K562 (cell line): ENCODE data around the gene CRYAB. TPM values are rescaled to one million over a fixed set of nuclear protein-coding genes. Genes with fewer than 3 reads are reported as not detected.

ENCODE experiments used
- ATAC-seq: fragments of 200-7000 bp; cut with Tn5 transposase; 3 replicates; pipeline ENCODE4 v1.9.1; 2020; ENCODE audit warnings: moderate library complexity
- BruUV-seq: library from RNA; stranded (reverse); fragments of 400-500 nt; replicated peaks from 2 replicates; lab custom pipeline; 2021; lab: Mats Ljungman, UMichigan
- CTCF ChIA-PET: fragments of 300-600 bp; formaldehyde crosslinking; extraction: SDS; loops from one replicate; lab custom pipeline; 2021; ENCODE audit warnings: low intra/inter-chr PET ratio; lab: Yijun Ruan, JAX
- POLR2A ChIA-PET: fragments of 300-600, 350-650 bp; sonication (Branson Sonifier 250); formaldehyde crosslinking; extraction: SDS; loops from one replicate; lab custom pipeline; 2021; ENCODE audit warnings: antibody characterized with exemption, inconsistent platforms; lab: Yijun Ruan, JAX
- DNase-seq, 4 experiments: peaks; one replicate each; pipeline versions ENCODE4 v3.0.0 to v3.0.0-alpha.2; 2011 to 2018; ENCODE audit warnings: low spot score in 3 of 4, mixed read lengths in 3 of 4; ENCODE audit errors: extremely low read depth in 1 of 4
- FAIRE-seq: peaks from 2 replicates; lab custom pipeline; 2011; peaks lifted over from hg19 to GRCh38; lab: Jason Lieb, UNC
- H2AFZ ChIP-seq: 2 replicates; pipeline ENCODE4 v1.6.0; 2011; ENCODE audit warnings: low read depth, low read length, control low read depth, inconsistent platforms
- H3K27ac ChIP-seq: fragments of 200-600 bp; 3 replicates; pipeline ENCODE4 v1.8.0; 2011; ENCODE audit warnings: low read depth, mild to moderate bottlenecking, control low read depth, inconsistent platforms, low read length, moderate library complexity, mixed read lengths; ENCODE audit errors: extremely low read depth
- H3K27me3 ChIP-seq, 2 experiments: fragments of 300-600 bp in 1 of 2; 2 replicates in 1 of 2; 3 replicates in 1 of 2; pipeline versions ENCODE4 v1.6.0 to v1.8.0; 2011; ENCODE audit warnings: inconsistent platforms in 2 of 2, low read length in 2 of 2, mild to moderate bottlenecking in 1 of 2, mixed read lengths in 1 of 2, moderate library complexity in 1 of 2; ENCODE audit not compliant: control insufficient read depth in 2 of 2, insufficient read depth in 2 of 2
- H3K36me3 ChIP-seq: fragments of 300-600 bp; 3 replicates; pipeline ENCODE4 v1.8.0; 2011; ENCODE audit warnings: mild to moderate bottlenecking, low read length, inconsistent platforms; ENCODE audit not compliant: control insufficient read depth, insufficient read depth
- H3K4me1 ChIP-seq, 2 experiments: fragments of 200-600 bp in 1 of 2; replicated peaks in 1 of 2; 2 replicates in 1 of 2; 3 replicates in 1 of 2; pipeline versions ENCODE4 v1.5.1 to v1.8.0; 2011; ENCODE audit warnings: inconsistent platforms in 2 of 2, low read length in 2 of 2, mild to moderate bottlenecking in 1 of 2, mixed read lengths in 1 of 2, moderate library complexity in 1 of 2; ENCODE audit not compliant: control insufficient read depth in 2 of 2, insufficient read depth in 2 of 2
- H3K4me2 ChIP-seq: 2 replicates; pipeline ENCODE4 v1.6.1; 2011; ENCODE audit warnings: low read length, control low read depth, inconsistent platforms, mixed read lengths; ENCODE audit not compliant: insufficient read depth
- H3K4me3 ChIP-seq: fragments of 200-600 bp; sonication (generic), shearing (Covaris generic); 2 replicates; pipeline ENCODE4 v1.5.1; 2016; ENCODE audit warnings: control low read depth, inconsistent platforms
- H3K79me2 ChIP-seq: fragments of 200-600 bp; 3 replicates; pipeline ENCODE4 v1.8.0; 2011; ENCODE audit warnings: low read length, inconsistent platforms; ENCODE audit not compliant: control insufficient read depth, insufficient read depth
- H3K9ac ChIP-seq, 2 experiments: 2 replicates each; pipeline versions ENCODE4 v1.6.0 to v1.6.1; 2011; ENCODE audit warnings: low read depth in 2 of 2, low read length in 2 of 2, control low read depth in 1 of 2, inconsistent platforms in 1 of 2, mild to moderate bottlenecking in 1 of 2, mixed read lengths in 1 of 2; ENCODE audit not compliant: insufficient read depth in 1 of 2
- H3K9me1 ChIP-seq: one replicate; pipeline ENCODE4 v1.6.0; 2011; ENCODE audit warnings: inconsistent platforms, mild to moderate bottlenecking, low read length, moderate library complexity; ENCODE audit not compliant: control insufficient read depth, insufficient read depth
- H3K9me3 ChIP-seq: replicated peaks from 2 replicates; pipeline ENCODE4 v1.5.1; 2011; ENCODE audit warnings: low read depth, low read length, inconsistent platforms; ENCODE audit not compliant: control insufficient read depth, insufficient read depth
- H4K20me1 ChIP-seq: replicated peaks from 2 replicates; pipeline ENCODE4 v1.6.1; 2011; ENCODE audit warnings: low read length, inconsistent platforms, mixed read lengths; ENCODE audit not compliant: control insufficient read depth, insufficient read depth
- ARHGAP35 ChIP-seq: fragments of 450-650 bp; IDR thresholded peaks from 2 replicates; pipeline ENCODE4 v1.6.1; 2018; ENCODE audit not compliant: partially characterized antibody
- ATF6 ChIP-seq: sonication (generic); formaldehyde crosslinking; IDR thresholded peaks from 2 replicates; pipeline ENCODE4 v1.4.0; 2020; ENCODE audit warnings: mild to moderate bottlenecking, missing genetic modification reagents
- BRCA1 ChIP-seq, 2 experiments: fragments of 450-650 bp in 1 of 2; sonication (generic) in 1 of 2; formaldehyde crosslinking in 1 of 2; IDR thresholded peaks; 2 replicates each; pipeline versions ENCODE4 v1.5.0 to v1.6.1; 2017 to 2020; ENCODE audit warnings: mild to moderate bottlenecking in 1 of 2, missing genetic modification reagents in 1 of 2
- HDAC2 ChIP-seq: fragments of 450-650 bp; IDR thresholded peaks from 2 replicates; pipeline ENCODE4 v1.6.1; 2016; ENCODE audit warnings: mild to moderate bottlenecking
- HMBOX1 ChIP-seq: sonication (generic); IDR thresholded peaks from 2 replicates; pipeline ENCODE4 v1.6.1; 2016
- JUND ChIP-seq, 2 experiments: IDR thresholded peaks; 2 replicates in 1 of 2; 3 replicates in 1 of 2; pipeline ENCODE4 v1.6.1; 2011; ENCODE audit warnings: borderline replicate concordance in 2 of 2, low read depth in 2 of 2, low read length in 2 of 2, improper control_type of control experiment in 1 of 2, missing biosample characterization in 1 of 2, missing genetic modification characterization in 1 of 2, missing genetic modification reagents in 1 of 2
- MTF1 ChIP-seq: fragments of 250-450 bp; sonication (Bioruptor Pico); IDR thresholded peaks from 2 replicates; pipeline ENCODE4 v1.9.0; 2021; ENCODE audit warnings: moderate library complexity, mild to moderate bottlenecking, inconsistent platforms, borderline replicate concordance
- PHTF2 ChIP-seq: fragments of 250-450 bp; sonication (Bioruptor Pico); IDR thresholded peaks from 2 replicates; pipeline ENCODE4 v1.5.0; 2021; ENCODE audit warnings: mild to moderate bottlenecking
- PPARD ChIP-seq: fragments of 250-450 bp; sonication (Bioruptor Pico); IDR thresholded peaks from 2 replicates; pipeline ENCODE4 v1.8.0; 2022; ENCODE audit warnings: inconsistent platforms, mild to moderate bottlenecking, moderate library complexity
- PRPF4 ChIP-seq: fragments of 200-400 bp; formaldehyde crosslinking; IDR thresholded peaks from one replicate; pipeline ENCODE4 v1.6.1; 2017; ENCODE audit warnings: low read length, low read depth, mild to moderate bottlenecking; ENCODE audit not compliant: insufficient read depth, poor library complexity, severe bottlenecking
- SREBF1 ChIP-seq: fragments of 150-350 bp; IDR thresholded peaks from 2 replicates; pipeline ENCODE4 v1.6.1; 2014; ENCODE audit warnings: antibody characterized with exemption, low read depth, low read length, borderline replicate concordance
- TRIM28 ChIP-seq: fragments of 450-650 bp; IDR thresholded peaks from 2 replicates; pipeline ENCODE4 v1.6.1; 2017
- XRCC3 ChIP-seq: fragments of 450-650 bp; IDR thresholded peaks from 2 replicates; pipeline ENCODE4 v1.6.1; 2017; ENCODE audit warnings: mild to moderate bottlenecking, moderate library complexity
- XRCC4 ChIP-seq: IDR thresholded peaks from one replicate; pipeline ENCODE4 v1.6.1; 2011; ENCODE audit not compliant: insufficient read depth, insufficient read length; ENCODE audit errors: extremely low read depth
- ZBTB9 ChIP-seq: fragments of 450-650 bp; formaldehyde crosslinking; IDR thresholded peaks from 2 replicates; pipeline ENCODE4 v1.4.0; 2020; ENCODE audit warnings: mild to moderate bottlenecking, moderate library complexity
- ZNF324 ChIP-seq: fragments of 250-450 bp; sonication (Bioruptor Pico); IDR thresholded peaks from 2 replicates; pipeline ENCODE4 v1.4.0; 2020; ENCODE audit warnings: mild to moderate bottlenecking
- ZNF695 ChIP-seq: fragments of 450-650 bp; formaldehyde crosslinking; IDR thresholded peaks from 2 replicates; pipeline ENCODE4 v1.4.0; 2020; ENCODE audit warnings: mild to moderate bottlenecking, moderate library complexity
- ZNF79 ChIP-seq: fragments of 250-450 bp; sonication (Bioruptor Pico); IDR thresholded peaks from 2 replicates; pipeline ENCODE4 v1.4.0; 2020; ENCODE audit warnings: low read depth, mild to moderate bottlenecking, moderate library complexity
- WGBS: fragments of 100-300 bp; shearing (Covaris generic); methylation state at CpG from one replicate; pipeline ENCODE4 v1.1.6; 2016; ENCODE audit warnings: low coverage, mixed read lengths; ENCODE audit not compliant: insufficient coverage; ENCODE audit errors: missing lambda C conversion rate; 5-methylcytosine and 5-hydroxymethylcytosine counted together
- in situ Hi-C: fragments of 300-500 bp; cut with MboI; formaldehyde crosslinking; loops from 4 replicates; pipeline ENCODE4 v1.15.0; 2018; ENCODE audit warnings: inconsistent platforms, mixed read lengths
- intact Hi-C: fragments of 100-400 bp; cut with micrococcal nuclease; formaldehyde crosslinking; loops from 2 replicates; pipeline ENCODE4 v1.14.2; 2022
- polyA plus RNA-seq, 8 experiments: library from polyadenylated mRNA; depleted of rRNA in 4 of 8; stranded (reverse) in 5 of 8; unstranded in 3 of 8; fragments of >200 nt; fragmentation: Nextera tagmentation in 2 of 8; fragmentation: Illumina TruSeq in 1 of 8; extraction: Ambion mirVana in 2 of 8; extraction: Trizol in 1 of 8; gene quantifications; 2 replicates each; pipeline versions ENCODE4 v1.2.1 to v1.2.3, GENCODE V29; 2011 to 2014; ENCODE audit warnings: inconsistent platforms in 1 of 8, missing spikeins in 1 of 8
- total RNA-seq, 7 experiments: library from RNA; depleted of rRNA in 6 of 7; stranded (reverse); fragments of >200 nt in 6 of 7; fragmentation: Illumina TruSeq in 2 of 7; extraction: Trizol in 2 of 7; gene quantifications; 2 replicates each; pipeline versions ENCODE4 v1.2.1 to v1.2.3, GENCODE V29; 2011 to 2021; ENCODE audit warnings: low replicate concordance in 1 of 7

Gene CRYAB
- total and polyA plus RNA-seq, 9 of the 15 experiments (the other 6 are each of a cell fraction or from before 2014, with no cell fraction given) = 0.83 to 7.5 (median 3.6) TPM

- TF ChIP-seq ZNF695 = no peak
- TF ChIP-seq PRPF4 = no peak
- no peak for TF ChIP-seq XRCC3
- 0 out of 2 replicates have a peak, but pooled peaks have one; percentile 46 for TF ChIP-seq HDAC2
Observed at GRCh38 chr11:111870522-111870885, 41.1 kb downstream of the CRYAB start (continued).

- Histone ChIP-seq H3K79me2 (peaks cover 10% of the 10 kb centered on the region; the same call in 2 of the 3 replicates), H2AFZ (no peak overlapping the region), H3K4me3 (no peak overlapping the region), H3K9me3 (no peaks in the 10 kb centered on the region), H3K36me3 (peaks cover 32% of the 10 kb centered on the region), H3K9me1 (no peaks in the 10 kb centered on the region), H3K27ac (no peak overlapping the region; the same call in 2 of the 3 replicates), H3K27me3 (no peaks in the 10 kb centered on the region), H3K9ac (peak overlapping the region in 1 of 2 experiments; percentile 5; a peak in 1 of 4 replicates), H3K4me2 (peak overlapping the region; percentile 91; the same call in 1 of the 2 replicates), H3K4me1 (peaks cover 3 to 4% of the 10 kb centered on the region in 2 experiments; a peak in 2 of 5 replicates), H4K20me1 (no peaks in the 10 kb centered on the region)
- ChIA-PET POLR2A (interaction anchor here (0.6 to 2.7 kb wide), 8 partner anchors 8 to 277 kb away, joined by 3 to 18 read pairs (median 5); no protein-coding TSS in a partner anchor), CTCF (no interaction called here)
- DNase-seq = no peak
- in situ Hi-C loops = no loop called here
- 31% methylated on average over 1 of the region's 1 CpG for whole genome bisulfite sequencing
- intact Hi-C loops = no loop called here
- no TSS peak for BruUV-seq
- no peak for FAIRE-seq
- no peak for ATAC-seq
- TF ChIP-seq PHTF2 (CRISPR knock-in tag) (no peak), HMBOX1 (no peak), ZNF79 (CRISPR knock-in tag) (no peak), SREBF1 (no peak), ZBTB9 (CRISPR knock-in tag) (no peak), MTF1 (no peak), JUND (IDR thresholded peaks at IDR 0.05; ENCODE audit: borderline replicate concordance, low read depth, low read length) (no peak), JUND (tag; IDR thresholded peaks at IDR 0.05; ENCODE audit: borderline replicate concordance, low read depth, low read length) (no peak), BRCA1 (IDR thresholded peaks at IDR 0.05) (no peak), BRCA1 (CRISPR knock-in tag; IDR thresholded peaks at IDR 0.05) (no peak), ARHGAP35 (no peak), XRCC4 (no peak), ZNF324 (CRISPR knock-in tag) (no peak), PPARD (CRISPR knock-in tag) (no peak), ATF6 (CRISPR knock-in tag) (no peak), TRIM28 (no peak)
Observed at GRCh38 chr11:111870113-111870512, 41.5 kb downstream of the CRYAB start.
